Activated naive CD4-positive, alpha-beta T cell treated with anti-CD3 and anti-CD28 coated beads, Interleukin-2, amount 10 ng/mL, durations not matched to agents 7 days and 5 days (primary cell): Measurements from ENCODE around the gene GRB10.
A peak's percentile ranks its signal among the peaks of the same experiment; 100 is the strongest.

Experiments used
- CTCF ChIA-PET: fragments of 350-600 bp; sonication (Branson Sonifier 250); formaldehyde crosslinking; loops from one replicate; lab custom pipeline; 2021; ENCODE audit warnings: antibody characterized with exemption; lab: Charles Lee
- DNase-seq: peaks from one replicate; pipeline ENCODE4 v3.0.0-alpha.2; 2020
- H3K27ac Mint-ChIP-seq: one replicate; pipeline ENCODE4 v1.8.0; 2021; ENCODE audit warnings: mild to moderate bottlenecking, moderate library complexity, mixed read lengths
- H3K27me3 Mint-ChIP-seq: one replicate; pipeline ENCODE4 v1.8.0; 2021; ENCODE audit warnings: mild to moderate bottlenecking, mixed read lengths
- H3K36me3 Mint-ChIP-seq: one replicate; pipeline ENCODE4 v1.8.0; 2021; ENCODE audit warnings: mixed read lengths
- H3K4me1 Mint-ChIP-seq: one replicate; pipeline ENCODE4 v1.8.0; 2021; ENCODE audit warnings: mixed read lengths
- H3K4me3 Mint-ChIP-seq: one replicate; pipeline ENCODE4 v1.8.0; 2021; ENCODE audit warnings: mild to moderate bottlenecking, moderate library complexity, mixed read lengths
- H3K9me3 Mint-ChIP-seq: one replicate; pipeline ENCODE4 v1.8.0; 2021; ENCODE audit warnings: mixed read lengths

Gene GRB10

DNA sequence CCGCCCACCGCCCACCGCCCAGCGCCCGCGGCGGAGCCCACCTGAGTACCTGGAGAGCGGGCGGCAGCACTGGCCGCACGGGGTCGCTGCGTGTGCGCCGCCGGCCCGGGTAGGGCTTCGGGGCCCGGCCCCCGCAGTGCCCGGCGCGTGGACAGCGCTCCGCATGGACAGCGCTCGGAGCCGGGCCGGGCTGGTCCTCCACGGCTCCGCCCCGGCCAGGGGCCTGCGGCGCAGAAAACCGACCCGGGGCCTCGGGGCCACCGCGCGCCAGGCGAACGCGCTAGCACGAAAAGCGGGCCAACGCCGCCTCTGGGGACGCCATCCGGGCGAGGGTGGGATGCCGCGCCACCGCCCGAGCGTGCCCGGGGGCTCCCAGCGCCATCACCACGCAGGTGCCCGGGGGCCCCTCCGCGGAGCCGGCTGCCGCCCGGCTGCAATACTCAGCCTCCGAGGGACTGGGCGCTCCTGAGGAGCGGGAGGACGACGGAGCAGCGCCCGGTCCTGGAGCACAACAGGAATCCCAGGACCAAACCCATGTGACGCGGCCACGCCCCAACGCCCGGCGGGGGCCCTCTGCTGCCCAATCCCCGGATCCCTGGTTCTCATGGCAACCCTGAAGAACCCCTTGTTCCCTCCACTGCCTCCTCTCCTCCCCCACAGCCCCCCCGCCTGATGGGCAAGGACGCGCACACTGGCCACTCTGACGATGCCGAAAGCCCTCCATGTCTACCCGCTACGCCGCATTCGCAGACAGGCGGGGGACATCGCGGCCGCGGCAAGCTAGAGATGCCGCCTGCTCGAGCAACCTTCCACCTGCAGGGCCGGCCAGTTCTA, at the start of gene GRB10:
Gene GRB10 (minus strand): TSS at position 522 of the 834 bp plus-strand sequence. CDS start 50,574 bp downstream, outside the sequence.
- peaks cover 65% of the 10 kb centered on the region for H3K27me3 Mint-ChIP-seq
- no peak within 1 kb of the TSS for H3K27ac Mint-ChIP-seq
- peaks cover 18% of the 10 kb centered on the region for H3K4me1 Mint-ChIP-seq
- no peak for DNase-seq
- H3K36me3 Mint-ChIP-seq: peaks cover 3% of the 10 kb centered on the region
- CTCF ChIA-PET: no interaction called here
- peak within 1 kb of the TSS; percentile 61 for H3K4me3 Mint-ChIP-seq
- H3K9me3 Mint-ChIP-seq: peaks cover 2% of the 10 kb centered on the region

DNA sequence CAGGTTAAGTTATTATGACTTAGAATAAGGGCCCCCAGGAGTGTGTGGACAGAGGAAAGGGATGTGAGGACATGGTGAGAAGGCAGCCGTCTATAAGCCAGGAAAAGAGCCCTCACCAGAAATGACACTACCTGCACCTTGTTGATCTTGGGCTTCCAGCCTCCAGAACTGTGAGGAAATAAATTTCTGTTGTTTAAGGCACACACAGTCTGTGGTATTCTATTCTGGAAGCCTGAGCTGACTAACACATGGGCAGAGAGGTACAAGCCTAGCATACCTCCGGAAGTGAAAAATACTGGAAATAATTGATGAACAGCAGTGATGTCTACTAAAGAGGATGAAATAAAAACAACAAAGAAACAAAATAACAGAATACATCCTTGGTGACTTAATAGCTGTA, 46.1 kb upstream of the GRB10 start:
- no peaks in the 10 kb centered on the region for H3K36me3 Mint-ChIP-seq
- DNase-seq: no peak
- no peak overlapping the region for H3K27ac Mint-ChIP-seq
- no peak overlapping the region for H3K4me3 Mint-ChIP-seq
- no peaks in the 10 kb centered on the region for H3K9me3 Mint-ChIP-seq
- peaks cover 25% of the 10 kb centered on the region for H3K27me3 Mint-ChIP-seq
- CTCF ChIA-PET: no interaction called here
- H3K4me1 Mint-ChIP-seq: peaks cover 32% of the 10 kb centered on the region

DNA sequence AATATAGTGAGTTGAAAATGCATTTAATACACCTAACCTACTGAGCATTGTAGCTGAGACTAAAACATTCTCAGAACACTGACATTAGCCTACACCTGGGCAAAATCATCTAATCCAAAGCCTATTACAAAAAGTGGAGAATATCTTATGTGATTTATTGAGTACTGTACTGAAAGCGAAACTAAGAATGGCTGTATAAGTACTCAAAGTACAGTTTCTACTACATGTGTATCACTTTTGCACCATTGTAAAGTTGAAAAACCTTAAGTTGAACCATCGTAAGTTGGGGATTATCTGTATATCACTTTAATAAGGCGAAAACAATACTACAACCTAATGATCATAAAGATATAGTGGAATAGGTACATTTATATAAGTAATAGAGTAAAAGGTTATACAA, 45.4 kb upstream of the GRB10 start:
- no peak for DNase-seq
- CTCF ChIA-PET: interaction anchor here (0.8 to 1.1 kb wide), 2 partner anchors 14 to 130 kb away, joined by 3 to 4 read pairs; no protein-coding TSS in a partner anchor
- Mint-ChIP-seq H3K9me3 (no peaks in the 10 kb centered on the region), H3K27me3 (peaks cover 24% of the 10 kb centered on the region), H3K36me3 (no peaks in the 10 kb centered on the region), H3K27ac (no peak overlapping the region), H3K4me3 (no peak overlapping the region), H3K4me1 (peaks cover 29% of the 10 kb centered on the region)

DNA sequence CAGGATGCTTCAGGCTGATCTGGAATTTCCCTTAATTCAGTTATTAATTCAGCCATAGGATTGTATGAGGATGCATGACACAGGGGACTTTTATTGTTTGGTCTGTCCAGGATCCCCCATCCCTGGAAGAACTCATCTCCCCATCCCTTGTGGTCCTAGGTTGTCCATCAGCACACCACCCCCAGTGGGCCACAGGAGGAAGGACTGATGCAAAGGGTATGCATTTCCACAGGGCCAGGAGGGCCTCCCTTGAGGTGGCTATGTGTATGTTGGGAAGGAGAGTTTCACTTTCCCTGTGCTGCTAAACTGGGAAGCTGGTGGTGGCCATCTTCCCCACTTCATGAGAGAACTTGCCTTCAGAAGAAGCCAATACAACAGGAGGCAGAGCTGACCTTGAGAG, 44.6 kb upstream of the GRB10 start:
- no peak overlapping the region for H3K4me3 Mint-ChIP-seq
- H3K27ac Mint-ChIP-seq: no peak overlapping the region
- H3K27me3 Mint-ChIP-seq: peaks cover 19% of the 10 kb centered on the region
- CTCF ChIA-PET: interaction anchor here (0.8 to 1.1 kb wide), 2 partner anchors 13 to 130 kb away, joined by 3 to 4 read pairs; no protein-coding TSS in a partner anchor
- DNase-seq: no peak
- no peaks in the 10 kb centered on the region for H3K9me3 Mint-ChIP-seq
- H3K4me1 Mint-ChIP-seq: peaks cover 21% of the 10 kb centered on the region
- no peaks in the 10 kb centered on the region for H3K36me3 Mint-ChIP-seq

DNA sequence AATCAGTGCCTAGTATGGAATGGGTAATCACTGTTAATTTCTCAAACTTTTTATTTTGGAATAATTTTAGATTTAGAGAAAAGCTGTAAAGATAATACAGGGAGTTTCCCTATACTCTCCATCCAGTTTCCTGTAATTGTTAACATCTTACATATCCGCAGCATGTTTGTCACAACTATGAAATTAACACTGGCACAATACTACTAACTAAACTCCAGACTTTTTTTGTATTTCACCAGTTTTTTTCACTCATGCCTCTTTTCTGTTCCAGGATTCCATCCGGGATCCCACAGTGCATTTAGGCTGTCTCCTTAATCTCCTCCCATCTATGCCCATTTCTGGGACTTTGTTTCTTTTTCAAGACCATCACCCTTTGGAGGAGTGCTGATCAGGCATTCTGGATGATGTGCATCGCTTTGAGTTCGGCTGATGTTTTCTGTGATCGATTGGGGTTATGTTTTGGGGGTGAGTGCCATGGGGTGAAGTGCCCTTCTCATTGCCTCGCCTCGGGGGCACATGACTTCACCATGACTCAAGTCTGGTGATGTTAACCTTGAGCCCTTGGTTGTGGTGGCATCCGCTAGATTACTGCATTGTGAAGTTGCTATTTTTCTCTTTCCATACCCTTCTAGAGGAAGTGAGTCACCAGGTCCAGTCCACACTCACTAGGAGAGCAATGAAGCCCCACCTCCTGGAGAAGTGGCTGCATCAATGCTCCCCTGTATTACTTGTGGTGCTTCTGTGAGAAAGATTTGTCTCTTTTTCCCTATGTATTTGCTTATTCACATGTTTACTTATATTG, 43.9 kb upstream of the GRB10 start:
- peaks cover 16% of the 10 kb centered on the region for H3K4me1 Mint-ChIP-seq
- CTCF ChIA-PET: interaction anchor here (1.1 kb wide), 1 partner anchor 12 kb away, joined by 4 read pairs; no protein-coding TSS in a partner anchor
- H3K9me3 Mint-ChIP-seq: no peaks in the 10 kb centered on the region
- H3K36me3 Mint-ChIP-seq: no peaks in the 10 kb centered on the region
- H3K27me3 Mint-ChIP-seq: peaks cover 12% of the 10 kb centered on the region
- H3K4me3 Mint-ChIP-seq: no peak overlapping the region
- no peak overlapping the region for H3K27ac Mint-ChIP-seq
- peak; percentile 49 for DNase-seq

DNA sequence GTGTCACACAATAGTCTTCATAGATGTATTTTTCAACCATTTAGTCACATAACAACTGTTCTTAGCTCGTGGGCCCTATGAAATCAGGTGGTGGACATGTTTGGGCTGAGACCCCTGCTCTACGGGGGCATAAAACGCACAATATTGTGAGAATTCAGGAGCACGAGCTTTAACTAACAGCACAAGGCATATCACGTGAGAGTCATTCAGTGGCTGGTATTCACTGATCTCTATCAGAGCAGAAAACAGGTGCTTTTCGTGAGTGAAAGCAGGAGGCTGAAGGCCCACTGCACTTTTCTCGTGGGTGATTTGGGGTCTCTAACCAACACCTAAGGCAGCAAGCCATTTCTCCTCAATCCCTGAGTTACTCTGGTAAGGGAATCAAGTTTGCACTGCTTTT, 42.8 kb upstream of the GRB10 start:
- Mint-ChIP-seq H3K4me3 (no peak overlapping the region), H3K4me1 (peaks cover 16% of the 10 kb centered on the region), H3K36me3 (no peaks in the 10 kb centered on the region), H3K9me3 (no peaks in the 10 kb centered on the region), H3K27me3 (peaks cover 15% of the 10 kb centered on the region), H3K27ac (no peak overlapping the region)
- CTCF ChIA-PET: no interaction called here
- DNase-seq: no peak

DNA sequence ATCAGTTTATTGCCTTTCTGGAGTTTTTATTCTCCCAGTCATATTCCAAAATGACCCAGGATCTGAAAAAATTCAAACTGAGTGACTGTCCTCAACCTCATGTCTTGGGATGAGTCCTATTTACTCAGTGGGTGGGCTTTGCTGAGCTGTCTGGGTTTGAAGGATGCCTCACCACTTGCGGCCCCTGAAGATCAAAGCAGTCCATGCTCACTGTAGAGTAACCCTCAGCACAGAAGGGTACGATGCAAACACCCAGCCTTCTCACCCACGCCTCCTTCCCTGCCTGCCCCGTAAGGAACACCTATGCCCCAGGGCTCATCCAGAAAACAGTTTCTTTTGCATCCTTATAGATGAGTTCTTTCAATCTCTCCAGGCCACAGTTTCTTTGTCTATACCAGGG, 42.2 kb upstream of the GRB10 start:
- H3K36me3 Mint-ChIP-seq: no peaks in the 10 kb centered on the region
- H3K9me3 Mint-ChIP-seq: no peaks in the 10 kb centered on the region
- peaks cover 16% of the 10 kb centered on the region for H3K4me1 Mint-ChIP-seq
- no peak overlapping the region for H3K4me3 Mint-ChIP-seq
- H3K27me3 Mint-ChIP-seq: peaks cover 13% of the 10 kb centered on the region
- no peak overlapping the region for H3K27ac Mint-ChIP-seq
- DNase-seq: no peak
- CTCF ChIA-PET: no interaction called here

DNA sequence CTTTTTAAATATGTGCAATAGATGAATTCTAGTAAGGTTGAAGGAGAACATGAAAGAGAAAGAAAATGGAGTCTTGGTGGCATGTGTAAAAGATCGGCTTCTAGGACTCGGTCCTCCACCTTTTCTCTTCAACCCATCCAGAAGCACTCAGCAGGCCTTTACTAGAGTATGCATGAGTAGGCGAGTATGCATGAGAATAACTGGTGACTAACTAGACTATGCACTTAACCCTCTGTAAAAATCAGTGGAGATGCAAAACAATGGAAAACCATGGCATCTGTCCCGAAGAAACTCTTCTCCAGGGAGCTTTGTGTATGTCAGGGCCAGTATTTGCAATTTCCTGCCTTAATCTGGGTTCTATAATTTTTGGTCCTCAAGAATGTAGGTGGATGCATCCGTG, 40.0 kb upstream of the GRB10 start:
- peaks cover 12% of the 10 kb centered on the region for H3K4me1 Mint-ChIP-seq
- H3K27ac Mint-ChIP-seq: no peak overlapping the region
- no peak overlapping the region for H3K4me3 Mint-ChIP-seq
- no peak for DNase-seq
- CTCF ChIA-PET: no interaction called here
- no peaks in the 10 kb centered on the region for H3K36me3 Mint-ChIP-seq
- H3K27me3 Mint-ChIP-seq: peaks cover 11% of the 10 kb centered on the region
- no peaks in the 10 kb centered on the region for H3K9me3 Mint-ChIP-seq

DNA sequence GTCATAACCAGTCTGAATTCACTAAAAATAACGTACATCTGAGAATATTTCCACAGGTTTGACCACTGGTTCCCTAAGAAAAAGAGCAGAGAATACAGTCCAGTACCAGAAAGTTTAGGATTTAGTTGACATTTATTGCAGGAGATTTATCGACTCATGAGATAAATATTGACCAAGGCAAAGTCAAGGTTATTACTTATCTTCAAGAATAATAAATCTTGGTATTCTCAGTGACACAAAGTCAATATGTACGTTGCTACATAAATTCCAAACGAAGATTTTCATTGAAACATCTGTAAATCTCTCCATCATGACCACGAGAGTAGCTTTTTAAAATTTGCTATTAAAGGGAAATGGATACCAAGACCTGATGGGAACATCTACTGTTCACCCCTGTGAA, 39.4 kb upstream of the GRB10 start:
- no peaks in the 10 kb centered on the region for H3K36me3 Mint-ChIP-seq
- no peak overlapping the region for H3K27ac Mint-ChIP-seq
- no peaks in the 10 kb centered on the region for H3K9me3 Mint-ChIP-seq
- CTCF ChIA-PET: no interaction called here
- H3K4me3 Mint-ChIP-seq: no peak overlapping the region
- H3K27me3 Mint-ChIP-seq: peaks cover 11% of the 10 kb centered on the region
- peaks cover 8% of the 10 kb centered on the region for H3K4me1 Mint-ChIP-seq
- no peak for DNase-seq

DNA sequence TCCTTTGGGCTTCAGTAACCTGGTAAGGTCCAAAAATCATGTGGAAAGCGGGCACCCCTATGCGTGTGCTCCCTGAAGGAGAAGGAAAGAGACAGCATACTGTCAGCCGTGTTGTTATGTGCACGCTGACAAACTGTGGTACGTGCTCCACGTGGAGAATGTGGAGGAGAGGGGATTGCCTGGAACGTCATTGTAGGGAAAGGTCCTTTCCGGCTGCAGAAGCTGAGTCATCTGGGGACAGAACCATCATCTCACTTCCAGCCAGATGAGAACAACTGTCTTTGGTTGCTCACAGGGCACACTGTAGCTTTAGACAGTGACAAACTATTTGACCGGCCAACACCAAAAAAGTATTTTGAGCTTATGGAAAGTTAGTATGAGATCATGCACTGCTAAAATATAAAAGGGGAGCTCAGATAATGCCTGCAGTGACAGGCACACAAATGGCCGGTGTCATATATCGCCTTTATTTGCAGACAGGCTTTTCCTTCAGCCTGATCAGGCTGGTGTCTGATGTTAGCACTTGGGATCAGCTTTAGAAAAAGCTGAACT, 38.8 kb upstream of the GRB10 start:
- H3K4me1 Mint-ChIP-seq: peaks cover 2% of the 10 kb centered on the region
- H3K27ac Mint-ChIP-seq: no peak overlapping the region
- H3K27me3 Mint-ChIP-seq: peaks cover 11% of the 10 kb centered on the region
- no peaks in the 10 kb centered on the region for H3K36me3 Mint-ChIP-seq
- CTCF ChIA-PET: no interaction called here
- no peak for DNase-seq
- H3K9me3 Mint-ChIP-seq: no peaks in the 10 kb centered on the region
- H3K4me3 Mint-ChIP-seq: no peak overlapping the region

DNA sequence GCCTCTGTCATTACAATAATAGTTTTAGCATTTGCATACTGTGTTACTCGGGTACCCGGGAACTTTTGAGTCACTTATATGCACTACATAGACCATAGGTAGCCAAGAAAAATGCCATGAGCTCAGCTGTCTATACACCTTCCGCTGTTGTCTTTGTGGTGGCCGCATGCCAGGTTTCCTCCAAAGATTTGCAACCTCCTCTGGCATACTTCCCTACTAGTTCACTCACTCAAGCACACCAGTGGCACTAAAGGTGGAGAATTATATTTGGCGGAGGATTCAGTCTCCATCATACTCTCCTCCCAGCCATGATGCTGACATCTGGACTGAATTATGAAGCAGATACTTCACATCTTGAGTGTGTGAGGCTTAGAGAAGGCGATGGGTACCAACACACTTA, 35.6 kb upstream of the GRB10 start:
- no peaks in the 10 kb centered on the region for H3K9me3 Mint-ChIP-seq
- H3K4me1 Mint-ChIP-seq: no peaks in the 10 kb centered on the region
- H3K4me3 Mint-ChIP-seq: no peak overlapping the region
- no peak for DNase-seq
- no peak overlapping the region for H3K27ac Mint-ChIP-seq
- CTCF ChIA-PET: no interaction called here
- H3K36me3 Mint-ChIP-seq: no peaks in the 10 kb centered on the region
- H3K27me3 Mint-ChIP-seq: peaks cover 8% of the 10 kb centered on the region

DNA sequence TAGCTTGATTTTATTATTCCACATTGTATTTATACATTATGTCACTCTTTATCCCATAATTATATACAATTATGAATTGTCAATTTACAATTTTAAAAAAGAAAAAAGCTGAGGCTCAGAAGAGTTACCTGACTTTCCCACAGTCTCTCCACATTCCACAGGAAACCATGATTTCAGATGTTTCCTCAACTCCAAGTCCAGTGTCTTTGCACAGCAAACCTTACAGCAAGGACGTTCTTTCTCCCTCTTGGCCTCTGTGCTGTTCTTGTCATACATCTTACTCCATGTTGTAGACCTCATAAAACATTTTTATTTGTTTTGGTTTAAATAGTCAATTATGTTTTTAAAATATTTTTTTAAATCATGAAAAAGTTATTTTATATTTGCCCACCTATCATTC, 34.9 kb upstream of the GRB10 start:
- H3K4me1 Mint-ChIP-seq: no peaks in the 10 kb centered on the region
- CTCF ChIA-PET: no interaction called here
- no peaks in the 10 kb centered on the region for H3K36me3 Mint-ChIP-seq
- no peak overlapping the region for H3K4me3 Mint-ChIP-seq
- DNase-seq: no peak
- no peaks in the 10 kb centered on the region for H3K9me3 Mint-ChIP-seq
- H3K27ac Mint-ChIP-seq: no peak overlapping the region
- peaks cover 5% of the 10 kb centered on the region for H3K27me3 Mint-ChIP-seq

DNA sequence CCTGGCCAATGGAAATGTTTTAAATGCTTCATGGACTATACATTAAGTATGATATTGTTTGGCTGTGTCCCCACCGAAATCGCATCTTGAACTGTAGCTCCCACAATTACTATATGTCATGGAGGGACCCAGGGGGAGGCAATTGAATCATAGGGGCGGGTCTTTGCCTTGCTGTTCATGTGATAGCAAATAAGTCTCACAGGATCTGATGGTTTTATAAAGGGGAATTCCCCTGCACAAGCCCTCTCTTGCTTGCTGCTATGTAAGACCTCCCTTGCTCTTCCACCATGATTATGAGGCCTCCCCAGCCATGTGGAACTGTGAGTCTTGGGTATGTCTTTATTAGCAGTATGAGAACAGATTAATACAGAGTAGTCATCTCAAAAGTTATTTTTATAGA, 32.4 kb upstream of the GRB10 start:
- Mint-ChIP-seq H3K36me3 (no peaks in the 10 kb centered on the region), H3K4me1 (no peaks in the 10 kb centered on the region), H3K27me3 (peaks cover 4% of the 10 kb centered on the region), H3K9me3 (no peaks in the 10 kb centered on the region), H3K4me3 (no peak overlapping the region), H3K27ac (no peak overlapping the region)
- DNase-seq: no peak
- CTCF ChIA-PET: interaction anchor here (0.7 to 1.0 kb wide), 2 partner anchors 12 to 201 kb away, joined by 3 to 4 read pairs; no protein-coding TSS in a partner anchor

DNA sequence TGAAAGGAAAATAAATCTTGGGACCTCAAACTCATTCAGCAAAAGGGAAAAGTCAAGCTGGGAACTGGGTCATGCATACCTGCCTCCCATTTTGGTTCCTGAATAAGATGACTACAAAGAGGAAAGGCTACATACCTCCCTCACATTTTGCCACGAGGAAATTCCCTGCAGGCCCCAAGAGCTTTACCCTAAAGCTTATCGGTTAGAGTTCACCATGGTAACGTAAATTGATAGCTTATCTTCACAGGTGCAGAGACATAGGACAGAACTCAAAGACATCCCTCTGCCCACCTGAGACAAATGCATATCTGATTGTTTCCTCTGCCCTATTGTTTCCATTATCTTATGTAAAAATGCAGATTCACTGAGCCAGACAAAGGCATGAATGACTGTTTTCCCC, 31.5 kb upstream of the GRB10 start:
- H3K4me1 Mint-ChIP-seq: no peaks in the 10 kb centered on the region
- H3K27ac Mint-ChIP-seq: no peak overlapping the region
- no peak overlapping the region for H3K4me3 Mint-ChIP-seq
- H3K36me3 Mint-ChIP-seq: no peaks in the 10 kb centered on the region
- CTCF ChIA-PET: interaction anchor here (1.0 kb wide), 1 partner anchor 13 kb away, joined by 4 read pairs; no protein-coding TSS in a partner anchor
- no peaks in the 10 kb centered on the region for H3K9me3 Mint-ChIP-seq
- DNase-seq: no peak
- H3K27me3 Mint-ChIP-seq: peaks cover 12% of the 10 kb centered on the region
